DOHH2 (cell line): Measurements from ENCODE around the gene GTF3C1.
"Not testable (repeated sequence)": the region's sequence is repeated elsewhere in the genome, so short reads cannot be mapped to it uniquely, and the experiment has no call there.

Source experiments
- H3F3A ChIP-seq: fragments of 200-600 bp; sonication (generic), shearing (Covaris generic); 2 replicates; pipeline ENCODE4 v1.6.0; 2016; ENCODE audit warnings: antibody characterized with exemption, mild to moderate bottlenecking; ENCODE audit not compliant: control insufficient read depth, insufficient read depth
- H3K27ac ChIP-seq: fragments of 200-600 bp; sonication (generic); 2 replicates; pipeline ENCODE4 v1.5.1; 2014; ENCODE audit warnings: low read depth, mild to moderate bottlenecking, low read length, moderate library complexity
- H3K27me3 ChIP-seq: fragments of 200-600 bp; sonication (generic); 2 replicates; pipeline ENCODE4 v1.6.1; 2014; ENCODE audit warnings: mild to moderate bottlenecking, low read length, mixed read lengths; ENCODE audit not compliant: control insufficient read depth
- H3K36me3 ChIP-seq: fragments of 200-600 bp; sonication (generic); 2 replicates; pipeline ENCODE4 v1.6.1; 2014; ENCODE audit warnings: mild to moderate bottlenecking, low read length, moderate library complexity, mixed read lengths; ENCODE audit not compliant: control insufficient read depth
- H3K4me1 ChIP-seq: fragments of 200-600 bp; sonication (generic); 2 replicates; pipeline ENCODE4 v1.6.1; 2014; ENCODE audit warnings: mild to moderate bottlenecking, low read length, mixed read lengths; ENCODE audit not compliant: control insufficient read depth
- H3K4me2 ChIP-seq: fragments of 200-600 bp; sonication (generic); 2 replicates; pipeline ENCODE4 v1.6.0; 2014; ENCODE audit warnings: mild to moderate bottlenecking, low read length, moderate library complexity
- H3K4me3 ChIP-seq: fragments of 200-600 bp; sonication (generic); 2 replicates; pipeline ENCODE4 v1.5.1; 2014; ENCODE audit warnings: mild to moderate bottlenecking, low read length, mixed read lengths
- H3K79me2 ChIP-seq: fragments of 200-600 bp; sonication (generic); 2 replicates; pipeline ENCODE4 v1.6.1; 2014; ENCODE audit warnings: mild to moderate bottlenecking, low read length, mixed read lengths; ENCODE audit not compliant: control insufficient read depth
- H3K9me2 ChIP-seq: fragments of 200-600 bp; sonication (generic); replicated peaks from 2 replicates; pipeline ENCODE4 v1.6.1; 2014; ENCODE audit warnings: mild to moderate bottlenecking, low read length, mixed read lengths; ENCODE audit not compliant: control insufficient read depth
- H3K9me3 ChIP-seq: fragments of 200-600 bp; sonication (generic); 2 replicates; pipeline ENCODE4 v1.6.1; 2014; ENCODE audit warnings: antibody characterized with exemption, low read length, mixed read lengths; ENCODE audit not compliant: control insufficient read depth, insufficient read depth
- H4K20me1 ChIP-seq: fragments of 200-600 bp; sonication (generic); 2 replicates; pipeline ENCODE4 v1.6.0; 2014; ENCODE audit warnings: low read depth, mild to moderate bottlenecking, antibody characterized with exemption, low read length, moderate library complexity; ENCODE audit not compliant: control insufficient read depth, insufficient read depth
- CTCF ChIP-seq: fragments of 200-600 bp; sonication (generic); IDR thresholded peaks from one replicate; pipeline ENCODE4 v1.5.1; 2014; ENCODE audit warnings: antibody characterized with exemption, mild to moderate bottlenecking, low read depth, low read length; ENCODE audit not compliant: poor library complexity, severe bottlenecking
- EZH2phosphoT487 ChIP-seq: fragments of 200-600 bp; sonication (generic); IDR thresholded peaks from 2 replicates; pipeline ENCODE4 v1.6.1; 2017; ENCODE audit warnings: borderline replicate concordance, mild to moderate bottlenecking, antibody characterized with exemption, low read length, moderate library complexity, mixed read lengths

The GTF3C1 gene

GRCh38 chr16:27437946-27438345 is 111.8 kb downstream of the GTF3C1 start:
- peaks cover 4% of the 10 kb centered on the region; the same call in 1 of the 2 replicates for H4K20me1 ChIP-seq

GRCh38 chr16:27436921-27437650 is 112.6 kb downstream of the GTF3C1 start:
- H3K36me3 ChIP-seq: peaks cover 88% of the 10 kb centered on the region
- no peak for TF ChIP-seq EZH2phosphoT487
- TF ChIP-seq CTCF: no peak
- no peaks in the 10 kb centered on the region; the same call in 1 of the 2 replicates for H3K79me2 ChIP-seq
- no peak overlapping the region for H3K27ac ChIP-seq
- H3K9me2 ChIP-seq: no peaks in the 10 kb centered on the region
- H3K27me3 ChIP-seq: no peaks in the 10 kb centered on the region
- H3K4me2 ChIP-seq: no peak overlapping the region
- no peaks in the 10 kb centered on the region for H3K9me3 ChIP-seq
- H3K4me1 ChIP-seq: peaks cover 10% of the 10 kb centered on the region
- H3F3A ChIP-seq: no peaks in the 10 kb centered on the region
- H3K4me3 ChIP-seq: no peak overlapping the region
- peaks cover 4% of the 10 kb centered on the region; the same call in 1 of the 2 replicates for H4K20me1 ChIP-seq

More at GRCh38 chr16:27437946-27438345, 111.8 kb downstream of the GTF3C1 start:
- H3K4me1 ChIP-seq: peaks cover under 1% of the 10 kb centered on the region
- H3K4me3 ChIP-seq: no peak overlapping the region
- H3K27ac ChIP-seq: no peak overlapping the region
- H3K9me2 ChIP-seq: no peaks in the 10 kb centered on the region
- H3K27me3 ChIP-seq: no peaks in the 10 kb centered on the region
- peaks cover 85% of the 10 kb centered on the region for H3K36me3 ChIP-seq
- TF ChIP-seq EZH2phosphoT487 (no peak), CTCF (no peak)
- H3K4me2 ChIP-seq: no peak overlapping the region
- H3K9me3 ChIP-seq: no peaks in the 10 kb centered on the region
- no peaks in the 10 kb centered on the region for H3K79me2 ChIP-seq
- H3F3A ChIP-seq: no peaks in the 10 kb centered on the region

DNA sequence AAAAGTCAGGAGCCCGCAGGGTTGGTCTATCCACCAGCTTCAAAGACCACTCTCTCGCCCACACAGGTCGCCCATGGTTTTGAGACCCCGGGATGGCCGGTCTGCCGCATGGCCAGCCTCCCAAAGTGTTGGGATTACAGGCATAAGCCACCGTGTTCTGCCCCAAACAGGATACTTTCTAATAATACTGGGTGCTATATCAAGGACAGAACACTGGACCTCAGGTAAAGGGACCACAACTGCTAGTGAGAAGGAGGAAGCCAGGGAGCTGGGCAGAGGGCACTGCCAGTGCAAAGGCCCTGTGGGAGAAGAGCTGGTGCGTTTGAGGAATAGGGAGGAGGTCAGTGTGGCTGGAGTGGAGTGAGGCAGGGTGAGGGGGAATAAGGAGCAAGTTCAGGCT is 113.6 kb downstream of the GTF3C1 start:
- Histone ChIP-seq H3K27me3 (no peaks in the 10 kb centered on the region), H4K20me1 (peaks cover 4% of the 10 kb centered on the region; the same call in 1 of the 2 replicates), H3K9me2 (no peaks in the 10 kb centered on the region), H3K4me1 (peaks cover 19% of the 10 kb centered on the region), H3K36me3 (peaks cover 89% of the 10 kb centered on the region), H3F3A (0 out of 2 replicates have a peak, but pooled peaks cover 2% of the 10 kb centered on the region), H3K27ac (no peak overlapping the region), H3K4me3 (no peak overlapping the region), H3K9me3 (no peaks in the 10 kb centered on the region), H3K79me2 (no peaks in the 10 kb centered on the region; the same call in 1 of the 2 replicates), H3K4me2 (no peak overlapping the region)
- no peak for TF ChIP-seq EZH2phosphoT487
- TF ChIP-seq CTCF: no peak

GRCh38 chr16:27435146-27435545 is 114.6 kb downstream of the GTF3C1 start:
- H3K9me3 ChIP-seq, H4K20me1 ChIP-seq, H3K9me2 ChIP-seq, H3K27ac ChIP-seq, H3K4me3 ChIP-seq, H3K27me3 ChIP-seq, H3K79me2 ChIP-seq, H3K4me2 ChIP-seq, H3F3A ChIP-seq: not testable (repeated sequence)
- peaks cover 91% of the 10 kb centered on the region for H3K36me3 ChIP-seq
- peaks cover 28% of the 10 kb centered on the region for H3K4me1 ChIP-seq
